GM23338 (cell line): ENCODE measurements around the gene DMBT1. TPM values are rescaled to one million over a fixed set of nuclear protein-coding genes. Genes with fewer than 3 reads are reported as not detected.

ENCODE experiments used
- ATAC-seq: fragments of 200-7000 bp; cut with Tn5 transposase; 3 replicates; pipeline ENCODE4 v1.9.1; 2020
- DNase-seq: peaks from one replicate; pipeline ENCODE4 v3.0.0-alpha.2; 2015; ENCODE audit warnings: low spot score
- H2AFZ ChIP-seq: fragments of 200-600 bp; sonication (generic); 2 replicates; pipeline ENCODE4 v1.8.0; 2016; ENCODE audit warnings: antibody characterized with exemption, mild to moderate bottlenecking, moderate library complexity
- H3F3A ChIP-seq: fragments of 200-600 bp; sonication (generic); replicated peaks from 2 replicates; pipeline ENCODE4 v1.8.0; 2017; ENCODE audit warnings: antibody characterized with exemption, mixed run types, low read depth
- H3K27ac ChIP-seq: fragments of 200-600 bp; sonication (generic); 2 replicates; pipeline ENCODE4 v1.6.1; 2016; ENCODE audit warnings: low read depth
- H3K27me3 ChIP-seq: fragments of 200-600 bp; sonication (generic); 2 replicates; pipeline ENCODE4 v1.8.0; 2016; ENCODE audit warnings: mild to moderate bottlenecking, mixed run types, moderate library complexity; ENCODE audit not compliant: insufficient read depth
- H3K36me3 ChIP-seq: fragments of 200-600 bp; sonication (generic); 2 replicates; pipeline ENCODE4 v1.8.0; 2016; ENCODE audit warnings: mild to moderate bottlenecking; ENCODE audit not compliant: insufficient read depth
- H3K4me1 ChIP-seq: fragments of 200-600 bp; sonication (generic); 2 replicates; pipeline ENCODE4 v1.8.0; 2016; ENCODE audit warnings: mild to moderate bottlenecking, moderate library complexity; ENCODE audit not compliant: insufficient read depth
- H3K4me2 ChIP-seq: fragments of 200-600 bp; sonication (generic); 2 replicates; pipeline ENCODE4 v1.7.1; 2017; ENCODE audit warnings: mixed run types
- H3K4me3 ChIP-seq: fragments of 200-600 bp; sonication (generic); 2 replicates; pipeline ENCODE4 v1.6.1; 2016; ENCODE audit warnings: mixed run types
- H3K79me2 ChIP-seq: fragments of 200-600 bp; sonication (generic); replicated peaks from 2 replicates; pipeline ENCODE4 v1.8.0; 2017; ENCODE audit warnings: mild to moderate bottlenecking; ENCODE audit not compliant: insufficient read depth
- H3K9me2 ChIP-seq: fragments of 200-600 bp; sonication (generic); 2 replicates; pipeline ENCODE4 v1.8.0; 2017; ENCODE audit not compliant: insufficient read depth
- H4K20me1 ChIP-seq: fragments of 200-600 bp; sonication (generic); replicated peaks from 2 replicates; pipeline ENCODE4 v1.8.0; 2017; ENCODE audit warnings: mild to moderate bottlenecking; ENCODE audit not compliant: insufficient read depth
- H3K27ac Mint-ChIP-seq: 2 replicates; pipeline ENCODE4 v1.8.0; 2020; ENCODE audit warnings: inconsistent platforms, mild to moderate bottlenecking, moderate library complexity, mixed read lengths
- H3K27me3 Mint-ChIP-seq: 3 replicates; pipeline ENCODE4 v1.8.0; 2022; ENCODE audit warnings: low read depth, mild to moderate bottlenecking, moderate library complexity, mixed read lengths, inconsistent platforms; ENCODE audit not compliant: insufficient read depth, poor library complexity
- H3K36me3 Mint-ChIP-seq: 3 replicates; pipeline ENCODE4 v1.8.0; 2021; ENCODE audit warnings: low read depth, mild to moderate bottlenecking, inconsistent platforms, moderate library complexity, mixed read lengths
- H3K4me1 Mint-ChIP-seq: 3 replicates; pipeline ENCODE4 v1.8.0; 2020; ENCODE audit warnings: mild to moderate bottlenecking, inconsistent platforms, mixed read lengths
- H3K4me3 Mint-ChIP-seq: 3 replicates; pipeline ENCODE4 v1.8.0; 2021; ENCODE audit warnings: moderate library complexity, mild to moderate bottlenecking, inconsistent platforms, mixed read lengths
- H3K9me3 Mint-ChIP-seq: 3 replicates; pipeline ENCODE4 v1.8.0; 2020; ENCODE audit warnings: moderate library complexity, mild to moderate bottlenecking, inconsistent platforms, mixed read lengths
- STAT1 ChIP-seq: IDR thresholded peaks from one replicate; pipeline ENCODE4 v1.6.1; 2016; ENCODE audit warnings: antibody characterized with exemption; ENCODE audit not compliant: unreplicated experiment
- ZNF114 ChIP-seq: fragments of 250-450 bp; sonication (Bioruptor Pico); IDR thresholded peaks from 2 replicates; pipeline ENCODE4 v1.5.0; 2020; ENCODE audit warnings: mild to moderate bottlenecking, moderate library complexity
- polyA plus RNA-seq: library from polyadenylated mRNA; unstranded; fragments of >200 nt; fragmentation: Nextera tagmentation; extraction: Ambion mirVana; gene quantifications from 2 replicates; pipeline ENCODE4 v1.2.1, GENCODE V29; 2016
- total RNA-seq: library from RNA; depleted of rRNA; stranded (reverse); fragments of >200 nt; shearing (Covaris generic); gene quantifications from 2 replicates; pipeline ENCODE4 v1.2.3, GENCODE V29; 2014
- TF ChIP-seq, protein P1 (sequence below), 2 experiments: fragments of 200-600 bp in 1 of 2; sonication (generic) in 1 of 2; conservative IDR thresholded peaks; 2 replicates each; pipeline versions ENCODE4 v1.5.1 to v1.6.1; 2016 to 2017; ENCODE audit warnings: antibody characterized with exemption in 2 of 2, low read depth in 2 of 2, mild to moderate bottlenecking in 2 of 2, moderate library complexity in 1 of 2
- TF ChIP-seq, protein P2 (sequence below): IDR thresholded peaks from one replicate; pipeline ENCODE4 v1.6.1; 2018; ENCODE audit warnings: antibody characterized with exemption; ENCODE audit not compliant: unreplicated experiment
- TF ChIP-seq, protein P3 (sequence below): fragments of 250-450 bp; sonication (Bioruptor Pico); IDR thresholded peaks from 2 replicates; pipeline ENCODE4 v1.5.0; 2020; ENCODE audit warnings: mild to moderate bottlenecking, moderate library complexity

DMBT1 gene
- total and polyA plus RNA-seq, 2 experiments from 2014 or later: 0.03 to 0.05 TPM

DNA sequence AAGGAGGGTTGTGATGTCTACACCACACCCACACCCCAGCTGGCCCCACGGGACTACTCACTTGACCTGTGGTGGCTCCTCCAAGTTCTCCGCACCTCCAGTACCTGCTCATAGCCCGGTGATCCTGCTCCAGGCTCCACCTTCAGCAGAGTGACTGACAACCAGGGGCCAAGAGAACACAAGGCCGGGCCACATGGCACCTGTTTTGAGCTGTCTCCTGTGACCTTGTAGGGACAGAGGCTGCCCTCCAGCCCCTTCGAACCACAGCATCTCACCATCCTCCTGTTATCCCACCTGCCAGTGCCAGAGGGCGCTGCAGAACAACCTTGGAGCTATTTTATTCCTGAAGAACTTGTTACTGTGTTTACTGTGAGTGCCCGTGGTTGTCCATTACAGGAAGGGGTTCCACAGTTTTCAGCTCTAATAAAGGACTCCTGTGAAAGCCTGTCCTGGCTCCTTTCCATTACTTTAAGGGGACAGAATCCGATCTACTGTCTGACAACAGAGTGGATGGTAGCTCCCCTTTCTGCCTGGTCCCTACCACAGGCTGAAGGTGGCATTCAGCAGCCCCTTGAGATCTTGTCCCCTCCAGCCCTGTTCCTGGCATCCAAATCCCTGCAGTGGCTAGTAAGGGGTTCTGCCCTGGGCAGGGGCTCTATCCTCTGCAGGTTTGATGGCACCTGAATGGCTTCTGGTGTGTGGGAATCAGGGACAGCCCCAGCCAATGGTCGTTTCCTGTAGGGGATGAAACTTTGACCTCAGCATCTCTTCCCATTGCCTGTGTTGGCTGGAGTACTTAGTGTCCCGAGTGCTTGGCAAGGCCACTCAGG is 88.3 kb downstream of the DMBT1 start:
- no peak overlapping the region for H3K4me3 Mint-ChIP-seq
- peaks cover 2% of the 10 kb centered on the region for H3K27me3 Mint-ChIP-seq
- peak; percentile 82 for DNase-seq

More for the DNA sequence above, 88.3 kb downstream of the DMBT1 start:
- no peak overlapping the region for H3K27ac Mint-ChIP-seq
- H3K36me3 Mint-ChIP-seq: no peaks in the 10 kb centered on the region
- no peaks in the 10 kb centered on the region for H3K9me2 ChIP-seq
- H3K27me3 ChIP-seq: no peaks in the 10 kb centered on the region
- no peaks in the 10 kb centered on the region for H4K20me1 ChIP-seq
- H3K27ac ChIP-seq: no peak overlapping the region
- ATAC-seq: peak; percentile 94
- H3K4me2 ChIP-seq: no peak overlapping the region
- H3K9me3 Mint-ChIP-seq: no peaks in the 10 kb centered on the region
- TF ChIP-seq STAT1: no peak
- TF ChIP-seq, protein P1, sequence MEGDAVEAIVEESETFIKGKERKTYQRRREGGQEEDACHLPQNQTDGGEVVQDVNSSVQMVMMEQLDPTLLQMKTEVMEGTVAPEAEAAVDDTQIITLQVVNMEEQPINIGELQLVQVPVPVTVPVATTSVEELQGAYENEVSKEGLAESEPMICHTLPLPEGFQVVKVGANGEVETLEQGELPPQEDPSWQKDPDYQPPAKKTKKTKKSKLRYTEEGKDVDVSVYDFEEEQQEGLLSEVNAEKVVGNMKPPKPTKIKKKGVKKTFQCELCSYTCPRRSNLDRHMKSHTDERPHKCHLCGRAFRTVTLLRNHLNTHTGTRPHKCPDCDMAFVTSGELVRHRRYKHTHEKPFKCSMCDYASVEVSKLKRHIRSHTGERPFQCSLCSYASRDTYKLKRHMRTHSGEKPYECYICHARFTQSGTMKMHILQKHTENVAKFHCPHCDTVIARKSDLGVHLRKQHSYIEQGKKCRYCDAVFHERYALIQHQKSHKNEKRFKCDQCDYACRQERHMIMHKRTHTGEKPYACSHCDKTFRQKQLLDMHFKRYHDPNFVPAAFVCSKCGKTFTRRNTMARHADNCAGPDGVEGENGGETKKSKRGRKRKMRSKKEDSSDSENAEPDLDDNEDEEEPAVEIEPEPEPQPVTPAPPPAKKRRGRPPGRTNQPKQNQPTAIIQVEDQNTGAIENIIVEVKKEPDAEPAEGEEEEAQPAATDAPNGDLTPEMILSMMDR (conservative IDR thresholded peaks at IDR 0.05; ENCODE audit: low read depth in 2 of 2): peak; percentile 84 to 93
- TF ChIP-seq, protein P2, sequence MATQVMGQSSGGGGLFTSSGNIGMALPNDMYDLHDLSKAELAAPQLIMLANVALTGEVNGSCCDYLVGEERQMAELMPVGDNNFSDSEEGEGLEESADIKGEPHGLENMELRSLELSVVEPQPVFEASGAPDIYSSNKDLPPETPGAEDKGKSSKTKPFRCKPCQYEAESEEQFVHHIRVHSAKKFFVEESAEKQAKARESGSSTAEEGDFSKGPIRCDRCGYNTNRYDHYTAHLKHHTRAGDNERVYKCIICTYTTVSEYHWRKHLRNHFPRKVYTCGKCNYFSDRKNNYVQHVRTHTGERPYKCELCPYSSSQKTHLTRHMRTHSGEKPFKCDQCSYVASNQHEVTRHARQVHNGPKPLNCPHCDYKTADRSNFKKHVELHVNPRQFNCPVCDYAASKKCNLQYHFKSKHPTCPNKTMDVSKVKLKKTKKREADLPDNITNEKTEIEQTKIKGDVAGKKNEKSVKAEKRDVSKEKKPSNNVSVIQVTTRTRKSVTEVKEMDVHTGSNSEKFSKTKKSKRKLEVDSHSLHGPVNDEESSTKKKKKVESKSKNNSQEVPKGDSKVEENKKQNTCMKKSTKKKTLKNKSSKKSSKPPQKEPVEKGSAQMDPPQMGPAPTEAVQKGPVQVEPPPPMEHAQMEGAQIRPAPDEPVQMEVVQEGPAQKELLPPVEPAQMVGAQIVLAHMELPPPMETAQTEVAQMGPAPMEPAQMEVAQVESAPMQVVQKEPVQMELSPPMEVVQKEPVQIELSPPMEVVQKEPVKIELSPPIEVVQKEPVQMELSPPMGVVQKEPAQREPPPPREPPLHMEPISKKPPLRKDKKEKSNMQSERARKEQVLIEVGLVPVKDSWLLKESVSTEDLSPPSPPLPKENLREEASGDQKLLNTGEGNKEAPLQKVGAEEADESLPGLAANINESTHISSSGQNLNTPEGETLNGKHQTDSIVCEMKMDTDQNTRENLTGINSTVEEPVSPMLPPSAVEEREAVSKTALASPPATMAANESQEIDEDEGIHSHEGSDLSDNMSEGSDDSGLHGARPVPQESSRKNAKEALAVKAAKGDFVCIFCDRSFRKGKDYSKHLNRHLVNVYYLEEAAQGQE: no peak
- no peak for TF ChIP-seq ZNF114
- TF ChIP-seq, protein P3, sequence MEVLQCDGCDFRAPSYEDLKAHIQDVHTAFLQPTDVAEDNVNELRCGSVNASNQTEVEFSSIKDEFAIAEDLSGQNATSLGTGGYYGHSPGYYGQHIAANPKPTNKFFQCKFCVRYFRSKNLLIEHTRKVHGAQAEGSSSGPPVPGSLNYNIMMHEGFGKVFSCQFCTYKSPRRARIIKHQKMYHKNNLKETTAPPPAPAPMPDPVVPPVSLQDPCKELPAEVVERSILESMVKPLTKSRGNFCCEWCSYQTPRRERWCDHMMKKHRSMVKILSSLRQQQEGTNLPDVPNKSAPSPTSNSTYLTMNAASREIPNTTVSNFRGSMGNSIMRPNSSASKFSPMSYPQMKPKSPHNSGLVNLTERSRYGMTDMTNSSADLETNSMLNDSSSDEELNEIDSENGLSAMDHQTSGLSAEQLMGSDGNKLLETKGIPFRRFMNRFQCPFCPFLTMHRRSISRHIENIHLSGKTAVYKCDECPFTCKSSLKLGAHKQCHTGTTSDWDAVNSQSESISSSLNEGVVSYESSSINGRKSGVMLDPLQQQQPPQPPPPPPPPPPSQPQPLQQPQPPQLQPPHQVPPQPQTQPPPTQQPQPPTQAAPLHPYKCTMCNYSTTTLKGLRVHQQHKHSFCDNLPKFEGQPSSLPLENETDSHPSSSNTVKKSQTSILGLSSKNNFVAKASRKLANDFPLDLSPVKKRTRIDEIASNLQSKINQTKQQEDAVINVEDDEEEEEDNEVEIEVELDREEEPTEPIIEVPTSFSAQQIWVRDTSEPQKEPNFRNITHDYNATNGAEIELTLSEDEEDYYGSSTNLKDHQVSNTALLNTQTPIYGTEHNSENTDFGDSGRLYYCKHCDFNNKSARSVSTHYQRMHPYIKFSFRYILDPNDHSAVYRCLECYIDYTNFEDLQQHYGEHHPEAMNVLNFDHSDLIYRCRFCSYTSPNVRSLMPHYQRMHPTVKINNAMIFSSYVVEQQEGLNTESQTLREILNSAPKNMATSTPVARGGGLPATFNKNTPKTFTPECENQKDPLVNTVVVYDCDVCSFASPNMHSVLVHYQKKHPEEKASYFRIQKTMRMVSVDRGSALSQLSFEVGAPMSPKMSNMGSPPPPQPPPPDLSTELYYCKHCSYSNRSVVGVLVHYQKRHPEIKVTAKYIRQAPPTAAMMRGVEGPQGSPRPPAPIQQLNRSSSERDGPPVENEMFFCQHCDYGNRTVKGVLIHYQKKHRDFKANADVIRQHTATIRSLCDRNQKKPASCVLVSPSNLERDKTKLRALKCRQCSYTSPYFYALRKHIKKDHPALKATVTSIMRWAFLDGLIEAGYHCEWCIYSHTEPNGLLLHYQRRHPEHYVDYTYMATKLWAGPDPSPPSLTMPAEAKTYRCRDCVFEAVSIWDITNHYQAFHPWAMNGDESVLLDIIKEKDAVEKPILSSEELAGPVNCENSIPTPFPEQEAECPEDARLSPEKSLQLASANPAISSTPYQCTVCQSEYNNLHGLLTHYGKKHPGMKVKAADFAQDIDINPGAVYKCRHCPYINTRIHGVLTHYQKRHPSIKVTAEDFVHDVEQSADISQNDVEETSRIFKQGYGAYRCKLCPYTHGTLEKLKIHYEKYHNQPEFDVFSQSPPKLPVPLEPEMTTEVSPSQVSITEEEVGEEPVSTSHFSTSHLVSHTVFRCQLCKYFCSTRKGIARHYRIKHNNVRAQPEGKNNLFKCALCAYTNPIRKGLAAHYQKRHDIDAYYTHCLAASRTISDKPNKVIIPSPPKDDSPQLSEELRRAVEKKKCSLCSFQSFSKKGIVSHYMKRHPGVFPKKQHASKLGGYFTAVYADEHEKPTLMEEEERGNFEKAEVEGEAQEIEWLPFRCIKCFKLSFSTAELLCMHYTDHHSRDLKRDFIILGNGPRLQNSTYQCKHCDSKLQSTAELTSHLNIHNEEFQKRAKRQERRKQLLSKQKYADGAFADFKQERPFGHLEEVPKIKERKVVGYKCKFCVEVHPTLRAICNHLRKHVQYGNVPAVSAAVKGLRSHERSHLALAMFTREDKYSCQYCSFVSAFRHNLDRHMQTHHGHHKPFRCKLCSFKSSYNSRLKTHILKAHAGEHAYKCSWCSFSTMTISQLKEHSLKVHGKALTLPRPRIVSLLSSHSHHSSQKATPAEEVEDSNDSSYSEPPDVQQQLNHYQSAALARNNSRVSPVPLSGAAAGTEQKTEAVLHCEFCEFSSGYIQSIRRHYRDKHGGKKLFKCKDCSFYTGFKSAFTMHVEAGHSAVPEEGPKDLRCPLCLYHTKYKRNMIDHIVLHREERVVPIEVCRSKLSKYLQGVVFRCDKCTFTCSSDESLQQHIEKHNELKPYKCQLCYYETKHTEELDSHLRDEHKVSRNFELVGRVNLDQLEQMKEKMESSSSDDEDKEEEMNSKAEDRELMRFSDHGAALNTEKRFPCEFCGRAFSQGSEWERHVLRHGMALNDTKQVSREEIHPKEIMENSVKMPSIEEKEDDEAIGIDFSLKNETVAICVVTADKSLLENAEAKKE (CRISPR knock-in tag): no peak
- no peaks in the 10 kb centered on the region for H3K4me1 ChIP-seq
- peak overlapping the region; percentile 78 for H2AFZ ChIP-seq
- H3F3A ChIP-seq: no peaks in the 10 kb centered on the region
- no peaks in the 10 kb centered on the region for H3K36me3 ChIP-seq
- H3K4me1 Mint-ChIP-seq: no peaks in the 10 kb centered on the region
- no peak overlapping the region for H3K4me3 ChIP-seq
- no peaks in the 10 kb centered on the region for H3K79me2 ChIP-seq
